Measurements from ENCODE around the gene CA5A. TPM values are rescaled to one million over a fixed set of nuclear protein-coding genes. Genes with fewer than 3 reads are reported as not detected.
"Not testable (repeated sequence)": the region's sequence is repeated elsewhere in the genome, so short reads cannot be mapped to it uniquely, and the experiment has no call there.

CA5A gene
- polyA plus RNA-seq, 1 donor from 2014 or later = not detected

DNA sequence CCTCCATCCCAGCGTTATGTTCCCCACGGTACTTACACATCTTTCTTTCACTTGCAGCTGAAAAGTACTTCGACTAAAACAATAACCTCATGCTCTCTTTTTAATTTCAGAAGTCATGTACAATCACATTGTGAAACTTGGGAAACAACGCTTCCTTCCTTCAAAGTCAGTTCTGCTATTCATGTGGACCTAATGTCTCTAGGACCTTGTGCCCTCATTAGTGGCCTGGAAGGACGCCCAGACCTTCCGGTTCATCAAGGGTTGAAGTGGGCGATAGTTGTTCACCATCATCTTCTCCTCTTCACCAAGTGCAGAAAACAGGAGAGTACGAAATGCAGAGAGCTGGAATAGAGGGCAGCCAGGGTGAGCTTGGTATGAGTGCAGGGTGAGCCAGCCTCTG, 48.4 kb downstream of the CA5A start:
- H3K4me1 Mint-ChIP-seq, H3K4me3 Mint-ChIP-seq, H3K27ac Mint-ChIP-seq, H3K36me3 Mint-ChIP-seq, H3K27me3 Mint-ChIP-seq, H3K9me3 Mint-ChIP-seq: not testable (repeated sequence)

DNA sequence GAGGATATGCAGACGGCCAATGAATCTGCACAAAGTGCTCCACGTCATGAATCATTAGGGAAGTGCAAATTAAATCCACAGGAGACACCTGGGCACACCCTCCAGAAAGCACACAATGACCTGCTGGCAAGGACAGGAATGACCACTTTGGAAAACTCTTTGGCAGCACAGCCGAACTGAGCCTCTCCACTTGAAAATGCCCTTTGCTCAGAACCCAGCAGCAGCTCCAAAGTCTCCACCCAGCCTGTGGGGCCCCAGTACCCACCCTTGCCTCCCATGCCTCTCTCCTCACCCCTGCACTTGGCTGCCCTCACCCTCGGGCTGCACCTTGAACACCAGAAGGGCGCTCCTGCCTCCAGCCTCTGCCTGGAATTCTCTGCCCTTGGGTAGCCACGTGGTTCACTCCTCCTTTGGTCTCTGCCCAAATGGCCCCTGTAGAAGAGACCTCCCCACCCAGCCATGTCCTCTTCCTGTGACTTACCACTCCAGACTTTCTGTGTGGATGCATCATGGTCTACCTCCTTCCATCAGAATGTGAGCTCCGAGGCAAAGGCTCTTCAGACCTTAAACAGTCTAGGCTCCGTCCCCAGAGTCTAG, 50.9 kb downstream of the CA5A start:
- H3K27ac Mint-ChIP-seq, H3K4me3 Mint-ChIP-seq, H3K36me3 Mint-ChIP-seq, H3K9me3 Mint-ChIP-seq, H3K4me1 Mint-ChIP-seq: not testable (repeated sequence)
- peaks cover 14% of the 10 kb centered on the region for H3K27me3 Mint-ChIP-seq

DNA sequence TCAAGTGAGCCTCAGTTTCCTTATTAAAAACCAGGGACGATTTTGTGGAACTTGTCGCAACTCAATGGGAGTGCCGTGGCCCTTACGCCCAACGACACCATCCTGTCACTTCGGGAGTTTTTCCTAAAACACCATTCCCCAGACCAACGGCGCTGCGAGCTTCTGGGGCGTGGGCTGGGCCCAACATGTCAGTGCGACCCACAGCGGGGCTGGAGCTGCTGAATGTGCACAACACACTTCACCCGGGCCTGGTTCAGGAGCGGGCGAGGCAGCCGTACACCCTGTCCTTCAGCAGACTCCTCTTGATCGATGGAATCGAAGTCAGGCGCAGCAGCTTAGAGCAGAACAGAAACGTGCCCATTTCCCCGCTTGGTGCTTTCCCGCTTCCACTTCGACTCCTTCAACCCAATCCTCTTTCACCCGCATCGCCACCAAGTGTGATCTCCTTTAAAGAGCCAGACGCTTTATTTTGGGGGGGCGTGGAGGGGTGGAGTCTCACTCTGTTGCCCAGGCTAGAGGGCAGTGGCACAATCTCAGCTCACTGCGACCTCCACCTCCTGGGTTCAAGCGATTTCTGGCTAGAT, 53.8 kb downstream of the CA5A start:
- peaks cover 0 to 1% (median 0%) of the 10 kb centered on the region in 3 donors for H3K9me3 Mint-ChIP-seq
- no peak overlapping the region for H3K27ac Mint-ChIP-seq
- no peaks in the 10 kb centered on the region for H3K36me3 Mint-ChIP-seq
- H3K4me3 Mint-ChIP-seq = no peak overlapping the region
- H3K27me3 Mint-ChIP-seq = peaks cover 17% of the 10 kb centered on the region
- no peaks in the 10 kb centered on the region for H3K4me1 Mint-ChIP-seq

DNA sequence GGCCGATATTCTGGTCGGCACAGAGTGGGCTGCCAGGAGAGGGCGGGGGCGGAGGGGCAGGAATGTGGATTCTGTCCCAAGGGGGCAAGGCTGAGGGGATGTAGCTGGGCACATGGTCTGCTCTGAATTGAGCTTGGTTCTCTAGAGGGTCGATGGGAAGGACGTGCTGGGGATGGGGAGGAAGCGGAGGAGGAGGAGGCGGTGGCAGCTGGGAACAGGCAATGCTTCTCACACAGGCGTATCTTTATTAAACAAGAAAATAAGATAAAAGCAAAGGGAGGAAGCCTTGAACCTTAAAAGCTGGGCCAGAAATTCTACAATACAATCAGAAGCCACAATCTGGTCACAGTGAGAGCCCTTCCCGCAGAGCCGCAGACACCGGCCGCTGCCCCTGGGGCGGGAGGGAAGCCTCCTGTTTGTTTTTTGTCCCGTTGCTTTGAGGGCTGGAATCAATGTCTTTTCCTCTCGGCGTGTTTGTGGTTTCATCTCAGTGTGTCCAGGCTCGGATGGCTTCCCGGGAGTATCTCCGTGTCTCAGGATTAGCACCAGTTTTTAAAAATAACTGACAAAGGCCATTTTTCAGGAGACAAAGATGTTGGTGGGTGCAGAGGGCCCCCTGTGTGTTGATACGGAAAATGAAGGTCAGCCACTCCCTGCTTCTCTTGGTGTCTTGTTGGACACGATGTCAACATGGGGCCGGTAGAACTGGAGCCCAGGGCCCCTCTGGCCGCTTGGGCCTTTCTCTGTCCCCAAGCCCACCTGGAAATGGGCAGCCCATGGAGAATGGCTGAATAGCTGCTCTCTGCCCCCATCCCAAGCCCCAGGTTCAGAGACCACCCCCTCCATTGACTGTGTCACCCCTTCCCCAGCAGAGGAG, 54.8 kb downstream of the CA5A start:
- no peak overlapping the region for H3K4me3 Mint-ChIP-seq
- H3K27ac Mint-ChIP-seq = no peak overlapping the region
- H3K9me3 Mint-ChIP-seq = peaks cover 0 to 1% (median 0%) of the 10 kb centered on the region in 3 donors
- no peaks in the 10 kb centered on the region for H3K36me3 Mint-ChIP-seq
- H3K4me1 Mint-ChIP-seq = no peaks in the 10 kb centered on the region
- H3K27me3 Mint-ChIP-seq = peaks cover 20% of the 10 kb centered on the region

DNA sequence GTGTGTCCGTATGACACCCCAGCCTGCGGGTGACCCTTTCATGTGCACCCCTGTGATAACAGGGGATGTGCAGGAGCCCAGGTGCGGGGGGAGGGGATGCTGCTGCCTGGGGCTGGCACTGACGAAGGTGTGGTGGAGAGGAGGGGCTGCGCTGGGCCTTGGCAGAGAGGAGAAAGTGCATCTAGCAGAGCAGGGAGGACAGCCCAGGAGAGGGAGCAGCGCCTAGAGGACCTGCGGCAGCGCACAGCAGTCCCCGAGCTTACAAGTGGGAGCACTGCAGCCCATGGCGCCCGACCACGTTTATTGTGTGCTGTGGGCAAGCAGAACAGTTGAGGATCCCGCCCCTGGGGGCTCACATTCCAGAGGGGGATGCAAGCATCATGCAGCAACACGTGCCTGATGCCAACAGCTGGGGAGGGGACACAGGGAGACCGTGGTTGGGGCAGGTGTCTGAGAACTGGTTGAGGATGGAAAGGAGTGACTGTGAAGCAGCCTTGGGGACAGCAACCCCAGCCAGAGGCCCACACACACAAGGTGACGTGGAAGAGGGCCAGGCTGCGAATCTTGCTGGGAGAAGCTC, 56.1 kb downstream of the CA5A start:
- Mint-ChIP-seq H3K36me3 (no peaks in the 10 kb centered on the region), H3K27ac (peak overlapping the region in 2 of 3 donors; percentile 31 to 80)

DNA sequence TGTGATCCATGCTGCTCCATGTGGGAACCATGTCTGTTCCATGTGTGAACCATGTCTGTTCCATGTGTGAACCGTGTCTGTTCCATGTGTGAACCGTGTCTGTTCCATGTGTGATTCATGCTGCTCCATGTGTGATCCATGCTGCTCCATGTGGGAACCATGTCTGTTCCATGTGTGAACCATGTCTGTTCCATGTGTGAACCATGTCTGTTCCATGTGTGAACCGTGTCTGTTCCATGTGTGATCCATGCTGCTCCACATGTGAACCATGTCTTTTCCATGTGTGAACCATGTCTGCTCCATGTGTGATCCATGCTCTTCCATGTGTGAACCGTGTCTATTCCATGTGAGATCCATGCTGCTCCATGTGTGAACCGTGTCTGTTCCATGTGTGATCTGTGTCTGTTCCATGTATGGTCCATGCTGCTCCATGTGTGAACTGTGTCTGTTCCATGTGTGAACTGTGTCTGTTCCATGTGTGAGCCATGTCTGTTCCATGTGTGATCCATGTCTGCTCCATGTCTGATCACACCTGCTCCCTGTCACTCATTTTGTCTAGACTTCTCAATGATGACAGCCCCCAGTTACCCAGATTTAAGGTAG, 56.8 kb downstream of the CA5A start:
- not testable (repeated sequence) for H3K27ac Mint-ChIP-seq, H3K4me3 Mint-ChIP-seq, H3K4me1 Mint-ChIP-seq, H3K36me3 Mint-ChIP-seq, H3K9me3 Mint-ChIP-seq
- peaks cover 29% of the 10 kb centered on the region for H3K27me3 Mint-ChIP-seq

More for the DNA sequence above, 56.1 kb downstream of the CA5A start:
- Mint-ChIP-seq H3K4me1 (peaks cover 0 to under 1% (median under 1%) of the 10 kb centered on the region in 3 donors), H3K4me3 (no peak overlapping the region), H3K27me3 (peaks cover 29% of the 10 kb centered on the region), H3K9me3 (peaks cover 0 to 1% (median 0%) of the 10 kb centered on the region in 3 donors)

DNA sequence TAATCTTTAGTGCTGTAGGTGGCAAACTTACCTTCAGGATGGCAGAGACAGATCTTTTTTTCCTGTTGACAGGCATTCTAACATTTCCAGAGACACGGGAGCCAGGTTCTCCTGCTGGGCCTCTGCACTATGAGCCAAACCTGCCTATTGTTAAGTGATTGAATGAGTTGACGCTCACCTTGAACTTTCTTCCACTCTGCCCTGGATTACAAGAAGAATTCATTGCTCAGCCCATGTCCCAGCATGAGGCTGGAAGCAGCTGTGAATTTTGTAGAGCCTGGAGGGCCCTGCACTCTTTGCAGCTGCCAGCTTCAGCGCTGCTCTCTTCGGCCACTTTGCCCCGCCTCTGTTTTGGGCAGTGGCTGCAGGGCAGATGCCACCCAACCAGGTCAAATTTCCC, 57.6 kb downstream of the CA5A start:
- Mint-ChIP-seq H3K27me3 (peaks cover 29% of the 10 kb centered on the region), H3K36me3 (no peaks in the 10 kb centered on the region), H3K4me1 (peaks cover 0 to 5% (median 4%) of the 10 kb centered on the region in 3 donors), H3K4me3 (no peak overlapping the region), H3K27ac (no peak overlapping the region), H3K9me3 (no peaks in the 10 kb centered on the region)

DNA sequence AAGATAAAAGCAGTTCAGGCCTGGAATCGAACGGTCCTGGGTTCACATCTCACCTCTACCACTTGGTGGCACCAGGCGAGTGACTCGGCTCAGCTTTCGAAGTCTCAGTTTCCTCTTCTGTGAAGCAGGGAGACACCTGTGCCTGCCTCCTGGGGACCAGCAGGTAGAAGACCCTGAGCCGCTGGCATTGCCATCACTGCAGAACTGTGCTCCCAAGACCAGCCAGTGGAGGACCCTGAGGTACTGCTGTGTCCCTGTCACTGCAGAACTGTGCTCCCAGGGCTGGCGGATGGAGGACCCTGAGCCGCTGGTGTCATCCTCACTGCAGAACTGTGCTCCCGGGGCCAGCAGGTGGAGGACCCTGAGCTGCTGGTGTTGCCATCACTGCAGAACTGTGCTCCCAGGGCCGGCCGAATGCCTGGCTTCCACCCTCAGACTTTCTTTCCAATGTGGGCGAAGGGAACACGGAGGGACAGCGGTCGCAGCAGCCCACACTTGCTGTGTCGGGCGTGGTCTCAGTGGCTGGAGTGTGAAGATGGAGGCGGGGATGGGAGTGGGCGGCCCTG, 58.3 kb downstream of the CA5A start:
- no peaks in the 10 kb centered on the region for H3K36me3 Mint-ChIP-seq
- H3K4me3 Mint-ChIP-seq = no peak overlapping the region
- H3K27ac Mint-ChIP-seq = peak overlapping the region in 1 of 3 donors; percentile 80

DNA sequence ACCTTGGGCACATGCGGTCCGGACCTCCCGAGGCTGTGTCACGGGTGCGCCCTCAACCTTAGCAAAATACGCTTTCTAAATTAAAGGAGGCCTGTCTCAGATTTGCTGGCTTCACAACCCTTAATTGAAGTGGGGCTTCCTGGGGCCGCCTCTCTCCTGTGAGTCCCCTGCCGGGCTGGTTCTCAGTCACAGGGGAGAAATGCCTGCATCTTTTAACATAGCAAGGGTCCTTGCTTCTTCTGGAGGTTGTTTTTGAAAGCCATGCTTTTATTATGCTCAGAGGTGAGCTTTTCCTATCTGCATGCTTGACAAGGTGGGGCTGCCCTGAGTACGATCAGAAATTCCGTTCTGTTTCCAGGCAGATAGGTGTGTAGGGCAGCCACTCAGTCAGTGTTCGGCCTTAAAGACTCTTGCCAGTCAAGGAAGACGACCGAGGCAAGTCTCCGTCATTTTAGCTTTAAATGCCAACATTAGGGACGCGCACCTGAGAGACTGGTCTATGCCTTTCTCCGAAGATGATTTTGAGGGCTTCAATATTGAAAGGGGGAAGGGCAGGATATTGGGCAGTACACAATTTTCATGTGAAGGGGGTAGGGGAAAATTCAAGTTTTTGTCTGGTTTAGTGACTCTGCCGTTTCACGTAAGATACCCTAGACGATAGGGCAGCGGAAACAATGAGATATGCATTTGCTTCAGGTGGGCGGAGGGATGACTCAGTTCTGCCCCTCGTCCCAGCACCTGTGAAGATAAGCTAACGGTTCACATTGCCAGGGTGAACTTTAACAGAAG, 61.5 kb downstream of the CA5A start:
- peak overlapping the region in 1 of 4 donors; percentile 41 for H3K4me3 Mint-ChIP-seq

More for the DNA sequence above, 58.3 kb downstream of the CA5A start:
- no peaks in the 10 kb centered on the region for H3K9me3 Mint-ChIP-seq
- H3K27me3 Mint-ChIP-seq = peaks cover 29% of the 10 kb centered on the region
- peaks cover 0 to 5% (median 4%) of the 10 kb centered on the region in 3 donors for H3K4me1 Mint-ChIP-seq

DNA sequence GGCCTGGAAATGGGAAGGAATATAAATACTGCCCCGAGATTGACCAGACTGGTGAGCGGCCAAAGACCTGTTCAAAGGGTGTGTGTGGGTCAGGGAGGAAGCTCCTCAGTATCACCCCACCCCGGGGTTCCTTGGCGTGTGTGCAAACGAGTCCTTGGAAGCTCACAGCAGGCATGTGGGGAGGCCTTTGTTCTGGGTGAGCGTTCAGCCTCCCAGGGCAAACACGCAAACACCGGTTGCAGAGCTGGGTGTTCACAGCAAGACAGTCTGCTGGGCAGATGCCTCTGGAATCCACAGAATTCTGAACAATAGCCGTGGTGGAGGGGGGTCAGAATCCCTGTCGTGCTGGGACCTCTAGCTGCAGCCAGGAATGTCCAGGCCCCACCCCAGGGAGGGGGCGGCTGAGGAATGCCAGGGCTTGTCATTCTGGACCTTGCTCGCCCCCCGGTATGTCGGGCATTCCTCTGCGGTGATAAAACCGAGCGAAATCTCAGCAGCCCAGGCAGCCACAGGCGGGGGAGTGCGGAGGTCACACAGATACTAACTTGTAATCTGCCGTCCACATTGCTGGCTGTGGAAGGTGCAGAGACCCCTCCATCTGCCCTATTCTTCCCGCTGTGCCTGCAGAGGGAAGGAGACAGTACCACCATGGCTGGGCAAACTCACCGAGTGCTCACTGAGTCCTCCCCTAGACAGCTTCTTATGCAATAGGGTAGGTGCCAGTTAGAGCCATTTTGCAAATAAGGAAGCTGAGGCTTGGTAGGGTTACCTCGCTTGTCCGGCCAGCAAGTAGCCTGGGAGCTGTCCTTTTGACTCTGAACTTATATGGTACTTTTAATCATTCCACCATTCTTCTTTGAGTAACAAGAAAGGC, 65.7 kb downstream of the CA5A start:
- H3K27me3 Mint-ChIP-seq, H3K9me3 Mint-ChIP-seq, H3K36me3 Mint-ChIP-seq: not testable (repeated sequence)
- Mint-ChIP-seq H3K27ac (peak overlapping the region in 2 of 3 donors; percentile 86 to 88), H3K4me1 (peaks cover 19 to 25% (median 21%) of the 10 kb centered on the region in 3 donors), H3K4me3 (peak overlapping the region; percentile 1 to 81 (median 48))

More for the DNA sequence above, 61.5 kb downstream of the CA5A start:
- Mint-ChIP-seq H3K27ac (peak overlapping the region in 1 of 3 donors; percentile 76), H3K4me1 (peaks cover 7 to 9% (median 9%) of the 10 kb centered on the region in 3 donors), H3K27me3 (peaks cover 15% of the 10 kb centered on the region), H3K9me3 (no peaks in the 10 kb centered on the region), H3K36me3 (peaks cover 2% of the 10 kb centered on the region)

DNA sequence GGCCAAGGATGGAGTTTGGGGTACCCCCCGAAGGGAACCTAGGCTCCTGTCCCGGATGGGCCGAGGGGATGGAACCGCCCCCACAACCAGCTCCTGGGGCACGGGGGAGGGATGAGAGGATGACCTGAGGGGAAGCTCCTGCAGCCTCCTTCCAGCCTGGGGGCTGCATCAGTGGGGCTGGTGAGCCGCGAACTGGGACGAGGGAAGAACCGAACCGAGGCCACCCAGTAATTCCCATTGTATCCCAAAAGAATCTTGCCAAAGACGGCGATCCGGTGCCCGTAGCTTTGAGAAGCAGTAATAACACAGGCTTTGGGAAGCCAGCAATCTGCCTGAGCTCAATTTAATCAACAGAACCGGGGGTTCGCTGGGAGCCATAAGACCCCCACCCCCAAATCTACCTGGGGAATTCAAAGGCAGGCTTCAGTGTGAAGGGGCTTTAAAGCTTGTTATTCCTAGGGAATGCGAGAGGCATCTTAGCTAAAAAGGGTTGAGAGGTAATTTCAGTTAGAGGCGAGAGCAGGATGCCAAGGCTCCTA, 66.4 kb downstream of the CA5A start:
- Mint-ChIP-seq H3K27ac (peak overlapping the region in 2 of 3 donors; percentile 71 to 88), H3K4me1 (peaks cover 16 to 23% (median 22%) of the 10 kb centered on the region in 3 donors)

DNA sequence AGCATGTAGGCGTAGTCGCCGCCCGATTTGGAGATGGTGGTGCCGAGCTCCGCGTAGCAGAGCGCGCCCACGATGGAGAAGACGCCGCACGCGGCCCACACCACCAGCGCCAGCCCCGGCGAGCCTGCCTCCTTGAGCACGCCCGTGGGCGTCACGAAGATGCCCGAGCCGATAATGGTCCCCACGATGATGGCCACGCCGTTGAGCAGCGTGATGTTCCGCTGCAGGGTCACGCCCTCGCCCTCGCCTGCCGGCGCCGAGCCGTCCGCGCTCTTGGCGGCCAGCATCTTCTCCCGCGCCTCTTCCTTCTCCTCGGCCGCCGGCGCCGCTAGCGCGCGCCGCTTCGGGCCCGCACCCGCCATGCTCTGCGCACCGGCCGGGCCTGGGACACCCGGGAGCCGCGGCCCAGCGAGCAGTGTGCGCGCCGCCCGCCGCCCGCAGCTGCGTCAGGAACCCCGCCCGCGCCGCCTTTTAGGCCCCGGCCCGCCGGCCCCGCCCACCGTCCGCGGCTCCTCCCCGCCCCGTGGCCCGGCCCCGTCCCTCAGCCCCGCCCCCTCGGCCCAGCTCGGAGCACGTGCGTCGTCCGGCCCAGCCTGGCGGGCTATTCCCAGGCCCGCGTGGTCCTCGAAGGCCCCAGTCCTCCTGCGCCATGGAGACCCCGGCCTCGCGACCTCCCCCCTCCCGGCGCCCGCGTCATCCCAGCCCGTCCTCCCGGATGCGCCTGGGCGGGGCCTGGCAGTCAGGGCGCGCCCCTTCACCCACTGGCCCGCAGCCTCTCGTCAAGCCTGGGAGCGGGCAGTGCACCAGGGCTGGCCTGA, 67.1 kb downstream of the CA5A start, which contains the start of gene SLC7A5:
TSS of gene SLC7A5 (minus strand) at position 447 of the 818 bp plus-strand sequence. CDS start at position 362, 85 bp downstream.
- H3K9me3 Mint-ChIP-seq, H3K36me3 Mint-ChIP-seq, H3K27me3 Mint-ChIP-seq: not testable (repeated sequence)
- peak within 1 kb of the TSS; percentile 87 to 95 (median 88) for H3K27ac Mint-ChIP-seq
- peaks cover 16 to 27% (median 22%) of the 10 kb centered on the region in 3 donors for H3K4me1 Mint-ChIP-seq
- H3K4me3 Mint-ChIP-seq = peak within 1 kb of the TSS; percentile 85 to 94 (median 94)

More for the DNA sequence above, 66.4 kb downstream of the CA5A start:
- H3K27me3 Mint-ChIP-seq, H3K9me3 Mint-ChIP-seq, H3K36me3 Mint-ChIP-seq: not testable (repeated sequence)
- H3K4me3 Mint-ChIP-seq = peak overlapping the region; percentile 30 to 75 (median 68)

Data from IgD-negative memory B cell (primary cell).